T follicular helper cell (primary cell): Measurements from ENCODE around the gene C20orf141.
"Not testable (repeated sequence)": the region's sequence is repeated elsewhere in the genome, so short reads cannot be mapped to it uniquely, and the experiment has no call there.

Source experiments
- DNase-seq: peaks from one replicate; pipeline ENCODE4 v3.0.0-alpha.2; 2020; ENCODE audit warnings: low read depth
- total RNA-seq, 2 experiments: gene quantifications; one replicate each; lab custom pipeline; 2026; lab: John Stamatoyannopoulos, UW

Gene C20orf141, protein sequence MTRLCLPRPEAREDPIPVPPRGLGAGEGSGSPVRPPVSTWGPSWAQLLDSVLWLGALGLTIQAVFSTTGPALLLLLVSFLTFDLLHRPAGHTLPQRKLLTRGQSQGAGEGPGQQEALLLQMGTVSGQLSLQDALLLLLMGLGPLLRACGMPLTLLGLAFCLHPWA
- 0 reads per million in 2 experiments for total RNA-seq

DNA sequence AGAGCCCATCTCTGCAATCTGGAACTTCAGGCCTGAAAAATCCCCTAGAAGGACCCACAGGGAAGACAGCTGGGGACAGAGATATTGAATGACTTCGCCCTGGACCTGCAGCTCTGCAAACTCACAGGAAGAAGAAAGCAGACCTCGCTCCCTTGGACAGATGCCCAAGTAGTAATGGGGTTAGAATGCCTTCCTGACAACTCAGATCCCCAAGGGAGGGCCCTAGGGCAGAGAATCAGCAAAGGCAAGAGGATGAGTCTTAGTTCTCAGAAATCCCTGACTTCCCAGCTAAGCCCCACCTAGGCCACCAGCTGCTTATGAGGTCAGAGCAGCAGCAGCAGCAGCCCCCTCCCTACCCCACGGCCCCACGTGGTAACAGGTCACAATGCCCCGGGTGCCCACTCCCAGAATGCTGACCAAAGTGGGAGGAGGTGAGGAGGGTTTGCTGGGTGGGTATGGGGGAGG is at the start of gene C20orf141:
C20orf141 (plus strand) TSS at position 401 of the 465 bp plus-strand sequence. CDS start 198 bp downstream, outside the sequence.
- DNase-seq: no peak

DNA sequence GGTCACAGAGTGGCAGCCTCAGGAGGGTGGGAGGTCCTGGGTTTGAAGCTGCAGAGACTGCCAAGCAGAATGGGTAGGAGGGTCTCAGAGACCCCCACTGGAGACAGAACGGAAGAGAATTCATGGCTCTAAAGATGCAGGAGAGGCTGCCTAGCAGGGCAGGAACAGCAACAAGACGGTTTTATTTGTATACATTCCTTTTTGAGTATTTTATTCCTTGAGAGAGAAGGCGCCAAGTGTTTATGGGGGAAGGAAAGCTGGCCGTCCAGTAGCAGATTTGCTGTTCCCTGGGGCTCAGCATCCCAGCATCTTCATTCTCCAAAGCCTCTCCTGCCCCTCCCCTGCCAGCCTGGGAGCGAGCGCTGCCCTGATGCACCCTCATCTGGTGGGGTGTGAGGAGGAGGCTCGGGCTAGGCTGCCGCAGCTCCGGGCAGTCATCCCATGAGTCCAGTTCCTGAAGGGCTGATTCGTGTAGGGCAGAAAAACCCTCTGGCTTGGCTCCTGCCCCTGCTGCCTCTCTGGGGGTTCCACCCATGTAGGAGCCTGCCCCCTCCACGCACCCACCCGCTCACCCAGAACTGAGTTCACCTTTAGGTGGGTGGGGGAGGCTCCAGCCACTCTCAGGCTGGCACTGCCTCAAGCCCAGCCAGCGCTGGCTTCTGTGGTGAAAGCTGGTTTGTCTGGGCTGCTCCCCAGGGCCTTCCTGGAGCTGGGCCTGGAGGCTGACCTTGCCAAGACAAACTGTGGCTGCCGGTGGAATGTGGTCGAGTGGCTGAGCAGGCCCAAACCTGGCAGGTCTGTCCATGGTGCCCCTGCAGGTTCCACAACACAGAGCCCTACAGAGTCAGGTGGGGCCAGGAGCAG is 46.8 kb upstream of the C20orf141 start:
- DNase-seq: no peak

DNA sequence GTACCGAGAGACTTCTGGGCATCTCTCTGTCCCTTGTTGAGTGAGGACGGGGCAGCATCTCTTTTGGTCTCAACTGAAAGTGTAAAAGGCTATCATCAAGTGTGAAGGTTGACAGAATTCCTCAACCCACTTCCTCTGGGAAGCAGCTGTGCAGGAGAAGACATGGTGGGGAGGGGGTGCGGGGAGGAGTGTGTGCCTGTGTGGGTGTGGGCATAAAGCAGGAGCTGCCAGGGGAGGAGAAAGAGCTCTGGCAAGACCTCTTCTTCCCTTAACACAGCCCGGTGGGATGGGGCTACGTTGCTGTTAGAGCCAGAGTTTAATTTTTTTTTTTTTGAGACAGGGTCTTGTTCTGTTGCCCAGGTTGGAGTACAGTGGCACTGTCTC is 46.2 kb upstream of the C20orf141 start:
- no peak for DNase-seq

DNA sequence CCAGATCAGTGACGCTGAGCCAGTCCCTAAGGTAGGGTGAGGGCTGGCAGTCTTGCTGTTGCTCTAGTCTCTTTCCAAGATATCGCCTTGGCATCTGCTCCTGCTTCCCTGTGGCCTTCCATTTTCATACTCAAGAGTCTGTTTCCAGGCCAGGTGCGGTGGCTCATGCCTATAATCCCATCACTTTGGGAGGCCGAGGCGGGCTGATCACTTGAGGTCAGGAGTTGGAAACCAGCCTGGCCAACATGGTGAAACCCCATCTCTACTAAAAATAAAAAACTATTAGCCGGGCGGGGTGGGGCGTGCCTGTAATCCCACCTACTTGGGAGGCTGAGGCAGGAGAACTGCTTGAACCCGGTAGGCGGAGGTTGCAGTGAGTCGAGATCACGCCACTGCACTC is 44.7 kb upstream of the C20orf141 start:
- DNase-seq: not testable (repeated sequence)

DNA sequence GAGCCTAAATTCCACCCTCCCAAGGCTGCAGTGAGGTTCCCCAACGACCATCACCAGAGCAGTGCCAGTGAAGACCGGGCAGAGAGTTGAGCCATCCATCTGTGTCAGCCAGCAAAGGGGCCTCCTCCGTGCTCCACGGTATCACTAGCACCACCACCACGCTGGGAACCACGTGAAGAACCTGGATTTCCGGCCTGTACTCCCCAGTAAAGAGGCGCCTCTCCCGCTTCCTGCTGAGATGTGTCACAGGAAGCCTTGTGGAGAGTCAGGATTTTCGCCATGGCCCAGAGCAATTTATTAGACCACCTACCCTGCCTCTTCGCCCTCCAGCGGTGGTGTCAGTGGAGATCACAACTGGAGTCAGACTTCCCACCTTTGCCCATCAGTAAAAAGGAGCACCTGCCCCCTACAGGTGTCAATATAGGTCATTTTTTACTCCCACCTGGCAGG is 43.1 kb upstream of the C20orf141 start:
- DNase-seq: no peak

DNA sequence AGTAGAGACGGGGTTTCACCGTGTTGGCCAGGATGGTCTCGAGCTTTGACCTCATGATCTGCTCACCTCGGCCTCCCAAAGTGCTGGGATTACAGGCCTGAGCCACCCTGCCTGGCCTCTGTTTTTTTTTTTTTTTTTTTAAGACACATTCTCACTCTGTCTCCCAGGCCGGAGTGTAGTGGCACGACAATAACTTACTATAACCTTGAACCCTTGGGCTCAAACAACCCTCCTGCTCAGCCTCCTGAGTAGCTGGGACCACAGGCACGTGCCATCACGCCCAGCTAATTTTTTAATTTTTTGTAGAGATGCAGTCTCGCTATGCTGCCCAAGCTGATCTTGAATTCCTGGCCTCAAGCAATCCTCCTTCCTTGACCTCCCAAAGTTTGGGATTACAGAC is 41.0 kb upstream of the C20orf141 start:
- no peak for DNase-seq

DNA sequence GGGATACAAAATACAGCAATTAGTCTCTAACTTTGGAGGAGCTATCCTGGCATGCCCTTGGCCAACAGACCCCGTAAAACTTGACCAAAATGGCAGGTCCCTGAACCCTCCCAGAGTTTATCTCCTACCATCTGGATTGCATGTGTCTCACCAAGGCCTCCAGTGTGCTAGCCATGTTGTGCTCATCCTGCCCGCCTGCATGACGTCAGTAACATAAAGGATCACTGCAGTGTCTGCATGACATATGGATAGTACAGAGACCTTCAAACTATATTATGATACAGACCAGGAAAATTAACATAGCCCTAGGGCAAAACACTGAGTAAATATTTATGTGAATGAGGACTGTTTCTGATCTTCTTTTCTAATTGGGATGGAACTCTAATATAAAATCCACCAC is 39.6 kb upstream of the C20orf141 start:
- no peak for DNase-seq

DNA sequence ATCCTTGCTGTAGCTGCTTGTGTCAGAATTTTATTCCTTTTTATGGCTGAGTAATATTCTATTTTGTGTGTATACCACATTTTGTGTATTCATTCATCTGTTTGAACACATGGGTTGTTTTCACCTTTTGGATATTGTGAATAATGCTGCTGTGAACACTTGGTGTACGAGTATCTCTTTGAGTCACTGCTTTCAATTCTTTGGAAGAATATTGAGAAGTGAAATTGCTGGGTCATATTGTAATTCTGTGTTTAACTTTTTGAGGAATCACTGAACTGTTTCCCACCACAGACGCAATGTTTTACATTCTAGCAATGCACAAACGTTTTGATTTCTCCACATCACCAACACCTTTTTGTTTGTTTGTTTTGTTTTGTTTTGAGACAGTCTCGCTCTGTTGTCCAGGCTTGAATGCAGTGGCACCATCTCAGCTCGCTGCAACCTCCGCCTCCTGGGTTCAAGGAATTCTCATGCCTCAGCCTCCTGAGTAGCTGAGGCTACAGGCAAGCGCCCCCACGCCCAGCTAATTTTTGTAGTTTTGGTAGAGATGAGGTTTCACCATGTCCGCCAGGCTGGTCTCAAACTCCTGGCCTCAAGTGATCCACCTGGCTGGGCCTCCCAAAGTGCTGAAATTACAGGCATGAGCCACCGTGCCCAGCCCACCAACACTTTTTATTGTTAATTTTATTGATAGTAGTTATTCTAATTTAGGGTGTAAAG is 36.0 kb upstream of the C20orf141 start:
- DNase-seq: no peak

DNA sequence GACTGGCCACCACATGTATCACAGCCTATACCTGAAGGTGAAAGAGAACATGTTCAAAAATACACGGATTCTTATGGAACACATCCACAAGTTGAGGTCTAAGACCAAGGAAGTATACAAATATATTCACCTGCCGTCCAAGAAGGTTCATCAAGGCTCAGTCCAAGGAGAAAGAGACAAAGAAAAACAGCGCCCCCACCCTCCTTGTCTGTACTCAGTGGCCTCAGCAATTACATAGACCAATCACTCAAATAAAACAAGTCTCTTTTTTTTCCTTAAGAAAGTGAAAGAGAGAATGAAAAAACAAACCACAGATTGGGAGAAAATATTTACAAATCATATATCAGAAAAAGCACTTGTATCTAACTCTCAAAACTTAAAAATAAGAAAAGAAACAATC is 33.8 kb upstream of the C20orf141 start:
- no peak for DNase-seq

DNA sequence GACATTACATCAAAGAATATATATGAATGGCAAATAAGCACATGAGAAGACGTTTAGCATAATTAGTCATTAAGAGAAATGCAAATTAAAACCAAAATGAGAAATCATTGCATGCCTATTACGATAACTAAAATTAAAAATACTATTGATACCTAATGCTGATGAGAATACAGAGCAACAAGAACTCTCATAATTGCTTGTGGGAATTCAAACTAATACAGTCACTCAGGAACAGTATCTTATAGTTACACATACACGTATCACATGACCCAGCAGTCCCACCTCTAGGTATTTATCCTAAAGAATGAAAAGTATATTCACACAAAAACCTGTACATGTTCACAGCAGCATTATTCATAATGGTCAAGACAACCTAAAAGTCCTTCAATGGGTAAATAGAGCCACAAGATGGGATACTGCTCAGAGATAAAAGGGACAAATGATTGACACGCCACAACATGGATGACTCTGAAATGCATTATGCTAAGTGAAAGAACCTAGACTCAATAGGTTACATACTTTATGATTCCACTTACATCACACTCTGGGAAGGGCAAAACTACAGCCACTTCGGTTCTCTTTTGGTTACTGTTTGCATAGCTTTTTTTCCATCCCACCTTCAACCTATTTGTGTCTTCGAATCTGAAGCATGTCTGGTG is 30.8 kb upstream of the C20orf141 start:
- no peak for DNase-seq

DNA sequence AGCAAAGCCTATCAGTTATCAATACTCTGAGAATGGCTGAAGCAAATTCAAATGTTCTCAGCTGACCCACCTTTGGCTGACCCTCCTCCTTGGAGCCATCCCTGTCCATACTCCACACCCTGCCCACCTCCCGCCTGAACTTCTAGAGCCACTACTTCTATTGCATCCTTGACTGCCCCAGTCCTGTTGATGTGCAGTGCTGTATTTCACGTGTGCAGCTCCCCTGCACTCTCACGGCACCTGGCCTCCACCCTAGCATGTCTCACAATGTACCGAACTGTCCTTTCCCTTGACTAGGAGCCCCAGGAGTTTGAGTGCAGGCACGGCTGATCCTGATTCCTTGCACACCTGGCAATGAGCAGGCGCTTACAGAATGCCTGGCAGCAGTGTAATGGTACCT is 21.3 kb upstream of the C20orf141 start:
- no peak for DNase-seq

DNA sequence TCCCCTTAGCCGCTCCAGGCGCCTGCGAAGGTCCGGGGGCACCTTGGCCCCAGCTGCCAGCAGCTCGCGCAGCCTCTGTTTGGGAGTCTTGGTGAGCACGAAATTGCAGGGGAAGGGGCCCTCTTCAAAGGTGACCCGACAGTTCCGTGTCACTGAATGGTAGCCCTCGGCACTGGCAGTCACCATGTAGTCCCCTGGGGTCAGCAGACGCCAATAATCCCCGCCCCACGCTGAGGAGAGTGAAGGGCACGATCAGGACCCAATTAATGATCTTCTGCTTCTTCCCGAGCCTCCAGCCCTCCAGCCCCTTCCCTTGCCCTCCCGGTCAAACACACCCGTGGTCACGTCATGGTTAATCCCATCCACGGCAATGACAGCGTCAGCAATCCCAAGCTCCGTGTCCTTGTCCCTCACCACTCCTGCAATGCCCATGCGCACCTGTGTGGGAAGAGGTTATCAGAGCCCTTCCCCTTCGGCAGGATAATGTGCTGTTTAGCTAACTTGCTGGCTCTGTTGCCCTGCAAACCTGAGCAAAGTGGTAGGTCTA is 20.5 kb upstream of the C20orf141 start:
- DNase-seq: no peak

DNA sequence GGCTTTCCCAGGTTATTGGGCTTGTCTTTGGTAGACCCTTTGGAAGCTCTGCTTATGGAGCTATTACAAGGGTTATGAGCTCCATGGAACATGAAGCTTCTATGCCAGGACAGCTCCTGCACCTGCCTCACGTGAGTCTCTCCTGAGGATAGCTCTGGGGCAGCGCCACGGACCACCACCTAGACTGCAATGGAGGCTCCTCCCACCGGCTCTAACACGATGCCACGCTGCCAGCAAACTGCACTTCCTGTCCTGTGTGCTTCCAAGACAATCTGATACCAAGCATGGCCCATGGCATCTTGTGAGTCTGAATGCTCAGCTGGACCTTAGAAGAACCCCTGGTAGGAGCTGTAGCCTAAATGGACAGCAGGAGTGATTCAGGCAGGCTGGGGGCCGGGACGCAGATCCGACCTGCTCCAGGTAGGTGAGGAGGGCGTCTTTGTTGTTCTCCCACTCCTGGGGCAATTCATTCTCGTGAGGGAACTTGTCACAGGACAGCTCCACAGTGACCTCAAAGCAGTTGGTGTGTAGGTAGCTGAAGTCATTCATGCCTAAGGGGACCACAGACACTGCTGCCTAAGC is 19.8 kb upstream of the C20orf141 start:
- DNase-seq: no peak

DNA sequence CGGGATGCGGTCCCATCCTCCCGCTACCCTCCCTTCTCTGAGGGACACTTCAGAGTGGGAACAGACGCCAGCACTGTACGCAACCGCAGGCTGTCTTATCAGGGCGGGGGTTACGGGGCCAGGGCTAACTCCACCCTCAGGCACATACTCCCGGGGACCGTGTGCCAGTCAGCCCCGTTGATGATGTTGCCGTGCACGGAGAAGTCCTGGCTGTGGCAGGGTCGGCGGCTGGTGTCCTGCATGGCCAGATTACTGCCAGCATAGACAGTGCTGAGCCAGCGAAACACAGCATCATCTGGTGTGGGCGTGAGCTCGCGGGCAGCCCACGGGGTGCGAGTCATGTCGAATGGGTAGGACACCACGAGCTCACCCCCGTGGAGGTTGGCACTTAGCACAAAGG is 19.3 kb upstream of the C20orf141 start:
- no peak for DNase-seq

DNA sequence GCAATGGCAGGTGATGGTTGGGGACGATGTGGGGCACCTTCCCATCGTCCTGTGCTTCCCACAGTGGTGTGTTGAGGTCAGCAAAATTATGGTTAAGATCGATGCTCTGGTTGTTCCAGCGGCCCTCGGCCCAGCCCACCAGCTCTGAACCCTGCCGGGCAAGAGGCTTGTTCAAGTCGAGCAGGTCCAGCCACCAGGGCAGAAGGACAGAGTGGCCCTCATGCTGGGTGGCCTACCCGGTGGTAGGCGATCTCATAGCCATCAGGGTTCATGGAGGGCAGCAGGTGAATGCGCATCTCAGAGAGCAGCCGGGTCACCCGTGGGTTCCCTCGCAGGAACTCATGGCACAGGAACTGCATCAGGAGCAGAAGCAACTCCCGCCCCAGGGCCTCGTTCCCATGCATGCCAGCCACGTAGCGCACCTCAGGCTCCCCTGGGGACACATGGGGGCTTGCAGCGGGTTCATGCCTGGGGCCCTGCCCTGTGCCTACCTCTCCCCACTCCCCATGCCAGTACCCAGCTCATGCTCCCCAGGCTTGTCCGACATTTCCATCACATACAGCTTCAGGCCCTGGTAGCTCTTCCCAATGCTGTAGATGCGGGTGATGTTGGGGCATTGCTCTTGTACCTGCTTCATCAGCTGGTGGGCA is 18.7 kb upstream of the C20orf141 start:
- DNase-seq: no peak

DNA sequence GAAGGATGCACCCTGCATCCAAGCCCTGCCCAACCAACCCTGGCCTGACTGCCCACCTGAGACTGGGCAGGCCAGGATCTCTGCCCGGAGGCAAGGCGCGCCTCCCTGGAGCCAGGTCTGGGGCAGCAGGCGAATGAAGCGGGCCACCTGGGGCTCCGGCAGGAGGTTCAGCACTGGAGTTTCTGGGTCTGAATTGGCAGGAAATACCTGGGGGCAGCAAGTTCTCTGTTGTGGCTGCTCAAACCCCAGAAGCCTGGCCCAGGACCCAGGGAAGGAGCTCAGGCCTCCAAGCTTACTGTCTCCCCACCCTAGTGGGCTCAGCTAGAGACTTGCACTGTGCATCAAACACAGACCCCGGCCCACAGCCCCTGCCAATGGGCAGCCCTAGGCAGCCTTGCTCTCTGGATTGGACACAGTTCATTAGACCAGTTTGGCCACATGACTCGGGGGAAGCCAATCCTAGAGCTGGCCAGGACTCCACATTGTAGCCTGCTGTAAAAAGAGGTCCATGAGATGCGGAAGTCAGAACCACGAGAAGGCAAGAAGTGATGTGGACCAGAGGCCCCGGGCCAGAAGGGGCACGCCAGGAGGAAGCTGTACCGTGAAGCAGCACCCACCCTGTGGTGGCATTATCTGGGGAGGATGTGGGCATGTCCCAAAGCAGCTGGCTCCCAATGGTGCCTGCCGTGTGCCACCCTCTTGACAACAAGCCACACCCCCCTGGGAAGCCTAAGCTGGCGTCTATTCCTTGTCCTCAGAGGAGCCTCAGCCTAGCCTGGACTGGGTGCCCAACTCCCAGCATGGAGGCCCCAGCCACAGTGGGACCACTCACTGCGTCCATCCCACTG is 17.4 kb upstream of the C20orf141 start:
- no peak for DNase-seq

DNA sequence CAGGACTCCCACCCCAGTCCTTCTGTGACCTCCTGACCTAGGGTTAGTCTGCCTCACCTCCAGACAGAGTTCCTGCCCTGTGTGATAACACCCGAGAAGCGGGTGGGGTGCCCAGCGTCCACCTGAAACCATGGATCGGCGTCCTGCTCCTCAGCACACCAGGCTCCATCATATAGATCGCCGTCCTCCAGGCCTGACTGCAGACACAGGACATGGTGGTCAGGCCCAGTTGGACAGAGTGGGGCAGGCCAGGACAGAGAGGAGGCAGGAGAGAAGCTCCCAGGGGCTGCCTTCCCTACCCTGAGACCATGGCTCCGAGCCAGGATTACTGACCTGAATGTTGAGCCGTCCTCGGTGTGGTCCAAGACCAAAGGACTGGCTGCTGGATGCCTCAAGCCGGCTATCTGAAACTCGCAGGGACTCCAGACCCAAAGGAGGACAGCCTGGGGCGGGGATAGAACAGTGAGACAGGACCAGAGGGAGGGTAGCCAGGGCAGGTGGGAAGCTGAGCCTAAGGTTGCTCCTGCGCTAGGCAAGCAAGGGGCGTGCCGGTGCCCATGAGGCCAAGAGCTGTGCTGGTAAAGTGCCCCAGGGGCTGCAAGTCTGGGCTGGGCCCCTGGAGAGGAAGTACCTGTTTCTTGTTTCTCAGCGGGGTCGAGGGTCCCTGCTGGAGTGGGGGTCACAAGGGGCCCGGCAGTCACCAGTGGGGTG is 16.5 kb upstream of the C20orf141 start:
- DNase-seq: no peak

DNA sequence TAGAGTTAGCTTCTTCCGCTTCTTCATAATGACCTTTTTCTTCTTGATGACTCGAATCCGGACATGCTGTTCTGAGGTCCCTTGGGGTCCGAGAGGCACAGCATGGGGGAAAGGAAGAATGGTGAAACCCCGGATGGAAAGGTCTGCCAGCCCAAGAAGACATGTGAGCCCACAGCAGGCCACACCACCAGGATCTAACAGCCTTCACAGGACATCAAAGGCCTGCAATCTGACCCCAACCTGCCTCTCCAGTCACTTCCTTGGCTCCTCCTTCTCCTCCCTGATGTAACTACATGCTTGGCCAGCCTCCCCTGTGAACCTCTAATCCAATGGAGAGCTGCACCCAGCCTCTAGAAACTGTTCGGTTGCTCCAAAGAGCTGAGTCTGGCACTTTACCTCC is 16.0 kb upstream of the C20orf141 start:
- no peak for DNase-seq

DNA sequence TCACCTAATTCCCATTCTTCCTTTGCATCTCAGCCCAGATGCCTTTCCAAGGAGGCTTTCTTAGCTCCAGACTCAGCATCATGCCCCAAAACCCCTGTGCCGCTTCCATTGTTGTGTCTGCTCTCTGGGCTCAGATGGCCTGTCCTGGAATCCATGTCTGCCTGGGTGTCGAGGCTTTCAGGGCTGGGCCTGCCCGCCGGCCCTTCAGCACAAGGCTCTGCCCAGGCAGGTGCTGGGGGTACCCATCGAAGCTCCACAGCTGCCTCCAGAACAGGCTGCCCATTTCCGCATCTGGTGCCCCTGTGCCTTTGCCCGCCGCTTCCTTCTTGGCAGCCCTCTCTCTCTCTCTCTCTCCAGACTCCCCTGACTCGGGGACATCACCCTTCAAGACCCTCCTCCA is 15.5 kb upstream of the C20orf141 start:
- no peak for DNase-seq
